ENCODE results near the gene FAM13A. TPM values are rescaled to one million over a fixed set of nuclear protein-coding genes. Genes with fewer than 3 reads are reported as not detected.

FAM13A gene
- total and polyA plus RNA-seq, 2 experiments from 2014 or later: 19.3 to 44.2 TPM

GRCh38 chr4:88865466-88865865, 191.5 kb downstream of the FAM13A start:
- no peak for DNase-seq (ENCODE audit: low spot score)
- H3K27me3 ChIP-seq: no peaks in the 10 kb centered on the region
- no peak overlapping the region for H3K4me2 ChIP-seq
- H3K36me3 ChIP-seq (replicated peaks; ENCODE audit: insufficient read depth, low read depth): no peaks in the 10 kb centered on the region
- TF ChIP-seq EZH2 (IDR thresholded peaks at IDR 0.05; ENCODE audit: borderline replicate concordance) (no peak), EZH2phosphoT487 (IDR thresholded peaks at IDR 0.05; ENCODE audit: low read depth, severe bottlenecking, unreplicated experiment) (no peak), CTCF (IDR thresholded peaks at IDR 0.05; ENCODE audit: poor library complexity) (no peak)
- no peak overlapping the region for H2AFZ ChIP-seq
- no peaks in the 10 kb centered on the region for H4K20me1 ChIP-seq (ENCODE audit: insufficient read depth, poor library complexity, severe bottlenecking)
- 64% methylated on average over 6 of the region's 6 CpGs for WGBS (ENCODE audit: low lambda C conversion rate, missing lambda C conversion rate)
- H3K4me3 ChIP-seq: no peak overlapping the region
- H3K9me3 ChIP-seq (ENCODE audit: low read depth): no peaks in the 10 kb centered on the region
- H3K4me1 ChIP-seq (ENCODE audit: insufficient read depth): no peaks in the 10 kb centered on the region
- H3K79me2 ChIP-seq: no peaks in the 10 kb centered on the region
- no peaks in the 10 kb centered on the region for H3K9me2 ChIP-seq (replicated peaks; ENCODE audit: insufficient read depth)
- no peak overlapping the region for H3K27ac ChIP-seq

GRCh38 chr4:88865046-88865445, 191.9 kb downstream of the FAM13A start:
- Histone ChIP-seq H3K36me3 (replicated peaks; ENCODE audit: insufficient read depth, low read depth) (no peaks in the 10 kb centered on the region), H3K27me3 (no peaks in the 10 kb centered on the region), H3K9me3 (ENCODE audit: low read depth) (no peaks in the 10 kb centered on the region), H3K4me2 (no peak overlapping the region), H3K79me2 (no peaks in the 10 kb centered on the region), H2AFZ (no peak overlapping the region), H3K27ac (peak overlapping the region; percentile 27), H3K4me3 (no peak overlapping the region), H4K20me1 (ENCODE audit: insufficient read depth, poor library complexity, severe bottlenecking) (no peaks in the 10 kb centered on the region), H3K4me1 (ENCODE audit: insufficient read depth) (no peaks in the 10 kb centered on the region), H3K9me2 (replicated peaks; ENCODE audit: insufficient read depth) (no peaks in the 10 kb centered on the region)
- DNase-seq (ENCODE audit: low spot score): no peak
- WGBS (ENCODE audit: low lambda C conversion rate, missing lambda C conversion rate): 74% methylated on average over 1 of the region's 1 CpG
- TF ChIP-seq CTCF (IDR thresholded peaks at IDR 0.05; ENCODE audit: poor library complexity): no peak
- TF ChIP-seq EZH2 (IDR thresholded peaks at IDR 0.05; ENCODE audit: borderline replicate concordance): no peak
- no peak for TF ChIP-seq EZH2phosphoT487 (IDR thresholded peaks at IDR 0.05; ENCODE audit: low read depth, severe bottlenecking, unreplicated experiment)

- Histone ChIP-seq H3K9me3 (ENCODE audit: low read depth) (no peaks in the 10 kb centered on the region), H3K9me2 (replicated peaks; ENCODE audit: insufficient read depth) (no peaks in the 10 kb centered on the region), H3K36me3 (replicated peaks; ENCODE audit: insufficient read depth, low read depth) (no peaks in the 10 kb centered on the region), H4K20me1 (ENCODE audit: insufficient read depth, poor library complexity, severe bottlenecking) (no peaks in the 10 kb centered on the region), H3K4me2 (no peak overlapping the region), H2AFZ (no peak overlapping the region), H3K27me3 (no peaks in the 10 kb centered on the region), H3K4me3 (no peak overlapping the region), H3K79me2 (no peaks in the 10 kb centered on the region), H3K27ac (peak overlapping the region; percentile 27), H3K4me1 (ENCODE audit: insufficient read depth) (no peaks in the 10 kb centered on the region)
- TF ChIP-seq EZH2phosphoT487 (IDR thresholded peaks at IDR 0.05; ENCODE audit: low read depth, severe bottlenecking, unreplicated experiment) (no peak), EZH2 (IDR thresholded peaks at IDR 0.05; ENCODE audit: borderline replicate concordance) (no peak), CTCF (IDR thresholded peaks at IDR 0.05; ENCODE audit: poor library complexity) (no peak)
- 55% methylated on average over 1 of the region's 1 CpG for WGBS (ENCODE audit: low lambda C conversion rate, missing lambda C conversion rate)
- DNase-seq (ENCODE audit: low spot score): no peak
Measured at GRCh38 chr4:88860586-88860985, 196.4 kb downstream of the FAM13A start.

Data from hepatocyte (in vitro differentiated cells).